ENCODE data around the gene ABCB10. TPM values are rescaled to one million over a fixed set of nuclear protein-coding genes. Genes with fewer than 3 reads are reported as not detected.

The ABCB10 gene
- total RNA-seq, 3 donors from 2014 or later: 13.8 to 18.6 (median 17.0) TPM

- Histone ChIP-seq H3K4me3 (peak overlapping the region; percentile 80 to 99 (median 99)), H3K9me3 (no peaks in the 10 kb centered on the region), H3K27me3 (no peaks in the 10 kb centered on the region), H3K36me3 (no peaks in the 10 kb centered on the region), H3K4me1 (no peaks in the 10 kb centered on the region), H3K27ac (peak overlapping the region; percentile 98 to 99)
- TF ChIP-seq POLR2AphosphoS5 (IDR thresholded peaks at IDR 0.05) (no peak), CTCF (IDR thresholded peaks at IDR 0.05) (no peak), POLR2A (IDR thresholded peaks at IDR 0.05) (no peak)
- intact Hi-C loops (cut with DNase I; ENCODE audit: low total_unique reads): no loop called here
- DNase-seq (ENCODE audit: low spot score in 2 of 2): no peak
These were observed 51.0 kb downstream of the ABCB10 start for GRCh38 chr1:229507502-229507901.

- TF ChIP-seq POLR2A (IDR thresholded peaks at IDR 0.05) (no peak), CTCF (IDR thresholded peaks at IDR 0.05) (no peak), POLR2AphosphoS5 (IDR thresholded peaks at IDR 0.05) (no peak)
These were observed 51.9 kb downstream of the ABCB10 start for GRCh38 chr1:229506633-229507032.

GRCh38 chr1:229495782-229496181 lies 62.7 kb downstream of the ABCB10 start:
- H3K4me3 ChIP-seq: no peak overlapping the region
- H3K9me3 ChIP-seq: no peaks in the 10 kb centered on the region
- H3K36me3 ChIP-seq: peaks cover 4% of the 10 kb centered on the region
- no peaks in the 10 kb centered on the region for H3K27me3 ChIP-seq
- intact Hi-C loops (cut with DNase I; ENCODE audit: low total_unique reads): no loop called here
- H3K4me1 ChIP-seq: no peaks in the 10 kb centered on the region
- DNase-seq (ENCODE audit: low spot score in 2 of 2): no peak
- TF ChIP-seq CTCF (IDR thresholded peaks at IDR 0.05): no peak
- no peak for TF ChIP-seq POLR2AphosphoS5 (IDR thresholded peaks at IDR 0.05)
- no peak for TF ChIP-seq POLR2A (IDR thresholded peaks at IDR 0.05)
- H3K27ac ChIP-seq: no peak overlapping the region

More at GRCh38 chr1:229506633-229507032, 51.9 kb downstream of the ABCB10 start:
- H3K27me3 ChIP-seq: no peaks in the 10 kb centered on the region
- no peak overlapping the region for H3K27ac ChIP-seq
- H3K36me3 ChIP-seq: no peaks in the 10 kb centered on the region
- H3K4me3 ChIP-seq: no peak overlapping the region
- no peaks in the 10 kb centered on the region for H3K9me3 ChIP-seq
- intact Hi-C loops (cut with DNase I; ENCODE audit: low total_unique reads): no loop called here
- H3K4me1 ChIP-seq: no peaks in the 10 kb centered on the region
- DNase-seq (ENCODE audit: low spot score in 2 of 2): no peak

GRCh38 chr1:229487181-229487580 lies 71.3 kb downstream of the ABCB10 start:
- DNase-seq (ENCODE audit: low spot score in 2 of 2): no peak
- no peak for TF ChIP-seq CTCF (IDR thresholded peaks at IDR 0.05)
- no peak overlapping the region for H3K27ac ChIP-seq
- H3K4me3 ChIP-seq: no peak overlapping the region
- H3K4me1 ChIP-seq: no peaks in the 10 kb centered on the region
- no peaks in the 10 kb centered on the region for H3K9me3 ChIP-seq
- H3K27me3 ChIP-seq: no peaks in the 10 kb centered on the region
- intact Hi-C loops (cut with DNase I; ENCODE audit: low total_unique reads): loop anchor here (10.0 kb wide), 1 partner anchor 232 kb away; no protein-coding TSS in a partner anchor
- H3K36me3 ChIP-seq: peaks cover 10% of the 10 kb centered on the region

GRCh38 chr1:229485318-229485717 lies 73.2 kb downstream of the ABCB10 start:
- Histone ChIP-seq H3K4me3 (no peak overlapping the region), H3K27me3 (no peaks in the 10 kb centered on the region), H3K4me1 (no peaks in the 10 kb centered on the region), H3K9me3 (no peaks in the 10 kb centered on the region), H3K36me3 (peaks cover 10% of the 10 kb centered on the region), H3K27ac (no peak overlapping the region)
- TF ChIP-seq POLR2AphosphoS5 (IDR thresholded peaks at IDR 0.05) (no peak), CTCF (IDR thresholded peaks at IDR 0.05) (no peak), POLR2A (IDR thresholded peaks at IDR 0.05) (no peak)
- no peak for DNase-seq (ENCODE audit: low spot score in 2 of 2)
- intact Hi-C loops (cut with DNase I; ENCODE audit: low total_unique reads): loop anchor here (10.0 kb wide), 1 partner anchor 231 kb away; no protein-coding TSS in a partner anchor
